ENCODE measurements around the gene HARBI1.

The HARBI1 gene

GRCh38 chr11:46635557-46636139 lies 18.6 kb upstream of the HARBI1 start:
- H3K9me3 ChIP-seq (ENCODE audit: control extremely low read depth in 1 of 5, control insufficient read depth in 4 of 5, insufficient read depth in 2 of 5, low read depth in 1 of 5, low read length in 4 of 5) = no peaks in the 10 kb centered on the region
- ChIA-PET POLR2A (no interaction called here), CTCF (interaction anchor here (0.6 kb wide), 1 partner anchor 11 kb away, joined by 3 read pairs; no protein-coding TSS in a partner anchor)
- H3K4me1 ChIP-seq (ENCODE audit: control extremely low read depth in 1 of 4, control insufficient read depth in 4 of 4, insufficient read depth in 4 of 4, low read length in 3 of 4) = peaks cover 0 to 3% (median 2%) of the 10 kb centered on the region in 4 experiments
- WGBS (ENCODE audit: insufficient coverage) = 100% methylated on average over 1 of the region's 5 CpGs
- H3K36me3 ChIP-seq (ENCODE audit: control insufficient read depth in 4 of 4, insufficient read depth in 4 of 4, low read length in 3 of 4) = peaks cover 14 to 35% (median 19%) of the 10 kb centered on the region in 4 experiments
- no peaks in the 10 kb centered on the region for H3K27me3 ChIP-seq (replicated peaks in 2 of 5; ENCODE audit: control insufficient read depth in 4 of 5, insufficient read depth in 5 of 5, low read length in 4 of 5)
- H3K4me3 ChIP-seq (ENCODE audit: control insufficient read depth in 1 of 7, extremely low read depth in 1 of 7, insufficient read depth in 4 of 7, low read depth in 2 of 7, low read length in 6 of 7) = no peak overlapping the region
- no peak overlapping the region for H3K27ac ChIP-seq (ENCODE audit: insufficient read depth in 1 of 2, low read depth in 1 of 2, low read length in 2 of 2, poor library complexity in 1 of 2, severe bottlenecking in 2 of 2)
- DNase-seq = no peak

- Histone ChIP-seq H3K9me3 (ENCODE audit: control extremely low read depth in 1 of 5, control insufficient read depth in 4 of 5, insufficient read depth in 2 of 5, low read depth in 1 of 5, low read length in 4 of 5) (no peaks in the 10 kb centered on the region), H3K4me3 (ENCODE audit: control insufficient read depth in 1 of 7, extremely low read depth in 1 of 7, insufficient read depth in 4 of 7, low read depth in 2 of 7, low read length in 6 of 7) (no peak overlapping the region), H3K4me1 (ENCODE audit: control extremely low read depth in 1 of 4, control insufficient read depth in 4 of 4, insufficient read depth in 4 of 4, low read length in 3 of 4) (no peaks in the 10 kb centered on the region), H3K36me3 (ENCODE audit: control insufficient read depth in 4 of 4, insufficient read depth in 4 of 4, low read length in 3 of 4) (peaks cover 8 to 36% (median 20%) of the 10 kb centered on the region in 4 experiments), H3K27me3 (replicated peaks in 2 of 5; ENCODE audit: control insufficient read depth in 4 of 5, insufficient read depth in 5 of 5, low read length in 4 of 5) (no peaks in the 10 kb centered on the region), H3K27ac (ENCODE audit: insufficient read depth in 1 of 2, low read depth in 1 of 2, low read length in 2 of 2, poor library complexity in 1 of 2, severe bottlenecking in 2 of 2) (no peak overlapping the region)
- DNase-seq = no peak
- ChIA-PET POLR2A (no interaction called here), CTCF (interaction anchor here (0.5 to 1.2 kb wide), 3 partner anchors 9 to 532 kb away, joined by 3 to 4 read pairs (median 4); partner anchors contain the start of genes ATG13 and HARBI1)
- 97% methylated on average over 16 of the region's 22 CpGs for WGBS (ENCODE audit: insufficient coverage)
Observed at GRCh38 chr11:46633291-46634217, 16.5 kb upstream of the HARBI1 start.

GRCh38 chr11:46632502-46632901 lies 15.5 kb upstream of the HARBI1 start:
- Histone ChIP-seq H3K4me3 (ENCODE audit: control insufficient read depth in 1 of 7, extremely low read depth in 1 of 7, insufficient read depth in 4 of 7, low read depth in 2 of 7, low read length in 6 of 7) (no peak overlapping the region), H3K9me3 (ENCODE audit: control extremely low read depth in 1 of 5, control insufficient read depth in 4 of 5, insufficient read depth in 2 of 5, low read depth in 1 of 5, low read length in 4 of 5) (no peaks in the 10 kb centered on the region), H3K27me3 (replicated peaks in 2 of 5; ENCODE audit: control insufficient read depth in 4 of 5, insufficient read depth in 5 of 5, low read length in 4 of 5) (no peaks in the 10 kb centered on the region), H3K36me3 (ENCODE audit: control insufficient read depth in 4 of 4, insufficient read depth in 4 of 4, low read length in 3 of 4) (peaks cover 8 to 33% (median 18%) of the 10 kb centered on the region in 4 experiments), H3K27ac (ENCODE audit: insufficient read depth in 1 of 2, low read depth in 1 of 2, low read length in 2 of 2, poor library complexity in 1 of 2, severe bottlenecking in 2 of 2) (no peak overlapping the region), H3K4me1 (ENCODE audit: control extremely low read depth in 1 of 4, control insufficient read depth in 4 of 4, insufficient read depth in 4 of 4, low read length in 3 of 4) (no peaks in the 10 kb centered on the region)
- ChIA-PET CTCF (no interaction called here), POLR2A (interaction anchor here (1.3 kb wide), 1 partner anchor 14 kb away, joined by 6 read pairs; the partner anchor contains the start of gene ATG13)
- WGBS (ENCODE audit: insufficient coverage) = no CpG with 5 or more reads among the region's 1 CpG
- no peak for DNase-seq

GRCh38 chr11:46631676-46632075 lies 14.6 kb upstream of the HARBI1 start:
- Histone ChIP-seq H3K27ac (ENCODE audit: insufficient read depth in 1 of 2, low read depth in 1 of 2, low read length in 2 of 2, poor library complexity in 1 of 2, severe bottlenecking in 2 of 2) (no peak overlapping the region), H3K4me1 (ENCODE audit: control extremely low read depth in 1 of 4, control insufficient read depth in 4 of 4, insufficient read depth in 4 of 4, low read length in 3 of 4) (no peaks in the 10 kb centered on the region), H3K27me3 (replicated peaks in 2 of 5; ENCODE audit: control insufficient read depth in 4 of 5, insufficient read depth in 5 of 5, low read length in 4 of 5) (no peaks in the 10 kb centered on the region), H3K36me3 (ENCODE audit: control insufficient read depth in 4 of 4, insufficient read depth in 4 of 4, low read length in 3 of 4) (peaks cover 8 to 32% (median 19%) of the 10 kb centered on the region in 4 experiments), H3K9me3 (ENCODE audit: control extremely low read depth in 1 of 5, control insufficient read depth in 4 of 5, insufficient read depth in 2 of 5, low read depth in 1 of 5, low read length in 4 of 5) (no peaks in the 10 kb centered on the region), H3K4me3 (ENCODE audit: control insufficient read depth in 1 of 7, extremely low read depth in 1 of 7, insufficient read depth in 4 of 7, low read depth in 2 of 7, low read length in 6 of 7) (no peak overlapping the region)
- no peak for DNase-seq
- ChIA-PET POLR2A (interaction anchor here (1.3 kb wide), 1 partner anchor 14 kb away, joined by 6 read pairs; the partner anchor contains the start of gene ATG13), CTCF (interaction anchor here (1.2 to 1.7 kb wide), 3 partner anchors 8 to 56 kb away, joined by 3 read pairs; no protein-coding TSS in a partner anchor)
- WGBS (ENCODE audit: insufficient coverage) = 100% methylated on average over 2 of the region's 2 CpGs

GRCh38 chr11:46630237-46630636 lies 13.2 kb upstream of the HARBI1 start:
- Histone ChIP-seq H3K4me1 (ENCODE audit: control extremely low read depth in 1 of 4, control insufficient read depth in 4 of 4, insufficient read depth in 4 of 4, low read length in 3 of 4) (no peaks in the 10 kb centered on the region), H3K36me3 (ENCODE audit: control insufficient read depth in 4 of 4, insufficient read depth in 4 of 4, low read length in 3 of 4) (peaks cover 4 to 37% (median 23%) of the 10 kb centered on the region in 4 experiments), H3K27ac (ENCODE audit: insufficient read depth in 1 of 2, low read depth in 1 of 2, low read length in 2 of 2, poor library complexity in 1 of 2, severe bottlenecking in 2 of 2) (no peak overlapping the region), H3K4me3 (ENCODE audit: control insufficient read depth in 1 of 7, extremely low read depth in 1 of 7, insufficient read depth in 4 of 7, low read depth in 2 of 7, low read length in 6 of 7) (no peak overlapping the region), H3K9me3 (ENCODE audit: control extremely low read depth in 1 of 5, control insufficient read depth in 4 of 5, insufficient read depth in 2 of 5, low read depth in 1 of 5, low read length in 4 of 5) (no peaks in the 10 kb centered on the region), H3K27me3 (replicated peaks in 2 of 5; ENCODE audit: control insufficient read depth in 4 of 5, insufficient read depth in 5 of 5, low read length in 4 of 5) (no peaks in the 10 kb centered on the region)
- WGBS (ENCODE audit: insufficient coverage) = 100% methylated on average over 1 of the region's 1 CpG
- ChIA-PET CTCF (interaction anchor here (0.6 to 1.7 kb wide), 5 partner anchors 12 to 501 kb away, joined by 3 to 4 read pairs (median 3); no protein-coding TSS in a partner anchor), POLR2A (interaction anchor here (1.3 kb wide), 1 partner anchor 36 kb away, joined by 3 read pairs; the partner anchor contains the start of gene AMBRA1)
- no peak for DNase-seq

- Histone ChIP-seq H3K36me3 (ENCODE audit: control insufficient read depth in 4 of 4, insufficient read depth in 4 of 4, low read length in 3 of 4) (peaks cover 11 to 49% (median 29%) of the 10 kb centered on the region in 4 experiments), H3K27me3 (replicated peaks in 2 of 5; ENCODE audit: control insufficient read depth in 4 of 5, insufficient read depth in 5 of 5, low read length in 4 of 5) (no peaks in the 10 kb centered on the region), H3K4me1 (ENCODE audit: control extremely low read depth in 1 of 4, control insufficient read depth in 4 of 4, insufficient read depth in 4 of 4, low read length in 3 of 4) (no peaks in the 10 kb centered on the region), H3K9me3 (ENCODE audit: control extremely low read depth in 1 of 5, control insufficient read depth in 4 of 5, insufficient read depth in 2 of 5, low read depth in 1 of 5, low read length in 4 of 5) (no peaks in the 10 kb centered on the region), H3K27ac (ENCODE audit: insufficient read depth in 1 of 2, low read depth in 1 of 2, low read length in 2 of 2, poor library complexity in 1 of 2, severe bottlenecking in 2 of 2) (peak overlapping the region in 1 of 2 experiments; percentile 34), H3K4me3 (ENCODE audit: control insufficient read depth in 1 of 7, extremely low read depth in 1 of 7, insufficient read depth in 4 of 7, low read depth in 2 of 7, low read length in 6 of 7) (no peak overlapping the region)
- DNase-seq = no peak
- 95% methylated on average over 3 of the region's 6 CpGs for WGBS (ENCODE audit: insufficient coverage)
- POLR2A ChIA-PET = no interaction called here
- CTCF ChIA-PET = no interaction called here
Observed at GRCh38 chr11:46628961-46629360, 11.9 kb upstream of the HARBI1 start.

Measured in common myeloid progenitor, CD34-positive (primary cell).